Ishikawa (cell line): ENCODE measurements around the gene CLSTN1.

Experiments
- CEBPB ChIP-seq: IDR thresholded peaks from 2 replicates; pipeline ENCODE4 v1.6.1; 2012
- CREB1 ChIP-seq: IDR thresholded peaks from 2 replicates; pipeline ENCODE4 v1.6.1; 2012; ENCODE audit warnings: low read depth
- EP300 ChIP-seq: IDR thresholded peaks from 2 replicates; pipeline ENCODE4 v1.6.1; 2012; ENCODE audit warnings: borderline replicate concordance
- FOXM1 ChIP-seq: IDR thresholded peaks from 2 replicates; pipeline ENCODE4 v1.6.1; 2012; ENCODE audit warnings: low read depth, borderline replicate concordance
- MAX ChIP-seq: IDR thresholded peaks from 2 replicates; pipeline ENCODE4 v1.6.1; 2012
- NFIC ChIP-seq: IDR thresholded peaks from 2 replicates; pipeline ENCODE4 v1.6.1; 2012
- RAD21 ChIP-seq: IDR thresholded peaks from 2 replicates; pipeline ENCODE4 v1.6.1; 2012; ENCODE audit warnings: low read depth
- REST ChIP-seq: IDR thresholded peaks from 2 replicates; pipeline ENCODE4 v1.6.1; 2012; ENCODE audit warnings: low read depth, mild to moderate bottlenecking
- TAF1 ChIP-seq: IDR thresholded peaks from 2 replicates; pipeline ENCODE4 v1.6.1; 2012; ENCODE audit warnings: low read depth, mild to moderate bottlenecking
- TEAD4 ChIP-seq: IDR thresholded peaks from 2 replicates; pipeline ENCODE4 v1.6.1; 2012
- USF1 ChIP-seq: IDR thresholded peaks from 2 replicates; pipeline ENCODE4 v1.6.1; 2012
- YY1 ChIP-seq: IDR thresholded peaks from 2 replicates; pipeline ENCODE4 v1.6.1; 2012; ENCODE audit warnings: low read depth
- ZBTB7A ChIP-seq: IDR thresholded peaks from 2 replicates; pipeline ENCODE4 v1.6.1; 2012; ENCODE audit warnings: low read depth

CLSTN1 gene

GRCh38 chr1:9684801-9685200 lies 139.0 kb downstream of the CLSTN1 start:
- TF ChIP-seq YY1, result no peak
- TF ChIP-seq MAX, result no peak

GRCh38 chr1:9680828-9681227 lies 142.9 kb downstream of the CLSTN1 start:
- TF ChIP-seq CEBPB (no peak), TEAD4 (no peak), NFIC (no peak), TAF1 (no peak), EP300 (no peak)

GRCh38 chr1:9680091-9680490 lies 143.7 kb downstream of the CLSTN1 start:
- TF ChIP-seq ZBTB7A, result no peak
- no peak for TF ChIP-seq CREB1
- TF ChIP-seq TEAD4, result no peak
- no peak for TF ChIP-seq FOXM1
- TF ChIP-seq MAX, result no peak
- no peak for TF ChIP-seq TAF1
- TF ChIP-seq EP300, result no peak
- TF ChIP-seq USF1, result no peak
- no peak for TF ChIP-seq RAD21
- TF ChIP-seq CEBPB, result no peak
- no peak for TF ChIP-seq REST
